Cardiac muscle cell (in vitro differentiated cells and primary cell): ENCODE measurements around the gene RFK. TPM values are rescaled to one million over a fixed set of nuclear protein-coding genes. Genes with fewer than 3 reads are reported as not detected.

Experiments used
- DNase-seq, 2 donors: peaks; one replicate each; pipeline versions ENCODE4 v3.0.0 to v3.0.0-alpha.2; 2010 to 2017; ENCODE audit warnings: low read depth in 1 of 2, low spot score in 1 of 2
- H3K27ac ChIP-seq: fragments of 200-600 bp; sonication (generic); 2 replicates; pipeline ENCODE4 v1.5.1; 2016
- H3K27me3 ChIP-seq: fragments of 200-600 bp; sonication (generic); 2 replicates; pipeline ENCODE4 v1.6.0; 2016; ENCODE audit warnings: control low read depth
- H3K36me3 ChIP-seq: fragments of 200-600 bp; sonication (generic); 2 replicates; pipeline ENCODE4 v1.5.1; 2016; ENCODE audit warnings: control low read depth
- H3K4me1 ChIP-seq: fragments of 200-600 bp; sonication (generic); 2 replicates; pipeline ENCODE4 v1.8.1; 2017; ENCODE audit warnings: low read depth, mild to moderate bottlenecking, mixed run types
- H3K4me3 ChIP-seq: fragments of 200-600 bp; sonication (generic); 2 replicates; pipeline ENCODE4 v1.5.1; 2016; ENCODE audit warnings: mild to moderate bottlenecking
- H3K9me3 ChIP-seq: fragments of 200-600 bp; sonication (generic); 2 replicates; pipeline ENCODE4 v1.5.1; 2017; ENCODE audit warnings: low read depth, mild to moderate bottlenecking, control low read depth
- polyA plus RNA-seq: library from polyadenylated mRNA; unstranded; fragments of >200 nt; fragmentation: Nextera tagmentation; extraction: Ambion mirVana; gene quantifications from 2 replicates; pipeline ENCODE4 v1.2.1, GENCODE V29; 2016
- total RNA-seq: library from RNA; depleted of rRNA; stranded (reverse); fragments of >200 nt; gene quantifications from 2 replicates; pipeline ENCODE4 v1.2.3, GENCODE V29; 2016
- TF ChIP-seq, protein P1 (sequence below): IDR thresholded peaks from 2 replicates; pipeline ENCODE4 v1.5.1; 2012; ENCODE audit warnings: low read depth, mild to moderate bottlenecking, low read length

Gene RFK
- total and polyA plus RNA-seq, 2 experiments from 2014 or later = 14.2 to 18.2 TPM

DNA sequence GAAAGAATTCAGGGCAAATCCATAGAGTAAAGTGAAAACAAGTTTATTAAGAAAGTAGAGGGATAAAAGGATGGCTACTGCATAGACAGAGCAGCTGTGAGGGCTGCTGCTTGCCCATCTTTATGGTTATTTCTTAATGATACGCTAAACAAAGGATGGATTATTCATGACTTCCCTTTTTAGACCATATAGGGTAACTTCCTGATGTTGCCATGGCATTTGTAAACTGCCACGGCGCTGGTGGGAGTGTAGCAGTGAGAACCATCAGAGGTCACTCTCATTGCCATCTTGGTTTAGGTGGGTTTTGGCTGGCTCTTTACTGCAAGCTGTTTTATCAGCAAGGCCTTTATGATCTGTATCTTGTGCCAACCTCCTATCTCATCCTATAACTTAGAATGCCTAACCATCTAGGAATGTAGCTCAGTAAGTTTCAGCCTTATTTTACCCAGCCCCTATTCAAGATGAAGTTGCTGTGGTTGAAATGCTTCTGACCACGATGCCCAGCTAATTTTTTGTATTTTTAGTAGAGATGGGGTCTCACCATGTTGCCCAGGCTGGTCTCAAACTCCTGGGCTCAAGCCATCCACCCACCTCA is 42.1 kb downstream of the RFK start:
- Histone ChIP-seq H3K9me3 (no peaks in the 10 kb centered on the region), H3K4me1 (no peaks in the 10 kb centered on the region), H3K4me3 (no peak overlapping the region), H3K27ac (no peak overlapping the region), H3K36me3 (no peaks in the 10 kb centered on the region), H3K27me3 (no peaks in the 10 kb centered on the region)
- no peak for DNase-seq
- TF ChIP-seq, protein P1, sequence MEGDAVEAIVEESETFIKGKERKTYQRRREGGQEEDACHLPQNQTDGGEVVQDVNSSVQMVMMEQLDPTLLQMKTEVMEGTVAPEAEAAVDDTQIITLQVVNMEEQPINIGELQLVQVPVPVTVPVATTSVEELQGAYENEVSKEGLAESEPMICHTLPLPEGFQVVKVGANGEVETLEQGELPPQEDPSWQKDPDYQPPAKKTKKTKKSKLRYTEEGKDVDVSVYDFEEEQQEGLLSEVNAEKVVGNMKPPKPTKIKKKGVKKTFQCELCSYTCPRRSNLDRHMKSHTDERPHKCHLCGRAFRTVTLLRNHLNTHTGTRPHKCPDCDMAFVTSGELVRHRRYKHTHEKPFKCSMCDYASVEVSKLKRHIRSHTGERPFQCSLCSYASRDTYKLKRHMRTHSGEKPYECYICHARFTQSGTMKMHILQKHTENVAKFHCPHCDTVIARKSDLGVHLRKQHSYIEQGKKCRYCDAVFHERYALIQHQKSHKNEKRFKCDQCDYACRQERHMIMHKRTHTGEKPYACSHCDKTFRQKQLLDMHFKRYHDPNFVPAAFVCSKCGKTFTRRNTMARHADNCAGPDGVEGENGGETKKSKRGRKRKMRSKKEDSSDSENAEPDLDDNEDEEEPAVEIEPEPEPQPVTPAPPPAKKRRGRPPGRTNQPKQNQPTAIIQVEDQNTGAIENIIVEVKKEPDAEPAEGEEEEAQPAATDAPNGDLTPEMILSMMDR = no peak

DNA sequence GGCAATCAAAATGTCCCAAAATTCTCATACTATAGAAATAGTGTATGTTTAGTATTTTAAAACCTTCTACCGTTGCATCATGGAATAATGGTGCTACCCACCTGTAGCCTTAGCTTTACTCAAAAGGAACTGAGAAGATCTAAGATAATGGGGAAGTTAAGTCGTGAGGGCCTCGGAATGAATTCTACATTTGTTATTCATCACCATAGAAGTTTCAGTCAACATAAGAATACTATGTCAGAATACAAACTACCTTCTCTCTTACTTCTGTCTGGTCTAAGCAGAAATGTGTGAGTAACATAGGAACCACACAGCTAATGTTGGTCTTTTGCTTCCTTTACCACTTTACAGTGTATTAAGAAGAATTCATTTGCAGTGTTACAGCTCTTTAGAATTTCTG is 43.2 kb downstream of the RFK start:
- H3K4me1 ChIP-seq = no peaks in the 10 kb centered on the region
- DNase-seq = no peak
- no peak overlapping the region for H3K27ac ChIP-seq
- H3K36me3 ChIP-seq = no peaks in the 10 kb centered on the region
- H3K4me3 ChIP-seq = no peak overlapping the region
- H3K9me3 ChIP-seq = no peaks in the 10 kb centered on the region
- no peaks in the 10 kb centered on the region for H3K27me3 ChIP-seq
- TF ChIP-seq, protein P1 = no peak

DNA sequence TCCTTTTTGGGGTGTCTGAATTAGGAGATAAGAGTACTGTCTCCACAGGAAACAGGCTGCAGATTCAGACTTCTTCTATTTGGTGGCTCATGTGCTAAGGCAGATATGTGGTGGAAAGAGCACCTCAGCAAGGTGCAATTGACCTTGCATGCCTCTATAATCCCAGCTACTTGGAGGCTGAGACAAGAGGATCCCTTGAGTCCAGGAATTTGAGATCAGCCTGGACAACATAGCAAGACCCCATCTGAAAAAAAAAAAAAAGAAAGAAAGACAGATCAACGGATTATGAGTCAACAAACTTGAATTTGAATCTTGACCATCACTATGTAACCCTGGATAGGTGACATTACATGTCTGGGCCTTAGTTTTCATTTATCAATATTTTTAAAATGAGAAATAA is 44.4 kb downstream of the RFK start:
- no peaks in the 10 kb centered on the region for H3K9me3 ChIP-seq
- H3K4me3 ChIP-seq = no peak overlapping the region
- no peak for DNase-seq
- no peak overlapping the region for H3K27ac ChIP-seq
- TF ChIP-seq, protein P1 = no peak
- no peaks in the 10 kb centered on the region for H3K36me3 ChIP-seq
- no peaks in the 10 kb centered on the region for H3K27me3 ChIP-seq
- H3K4me1 ChIP-seq = no peaks in the 10 kb centered on the region

DNA sequence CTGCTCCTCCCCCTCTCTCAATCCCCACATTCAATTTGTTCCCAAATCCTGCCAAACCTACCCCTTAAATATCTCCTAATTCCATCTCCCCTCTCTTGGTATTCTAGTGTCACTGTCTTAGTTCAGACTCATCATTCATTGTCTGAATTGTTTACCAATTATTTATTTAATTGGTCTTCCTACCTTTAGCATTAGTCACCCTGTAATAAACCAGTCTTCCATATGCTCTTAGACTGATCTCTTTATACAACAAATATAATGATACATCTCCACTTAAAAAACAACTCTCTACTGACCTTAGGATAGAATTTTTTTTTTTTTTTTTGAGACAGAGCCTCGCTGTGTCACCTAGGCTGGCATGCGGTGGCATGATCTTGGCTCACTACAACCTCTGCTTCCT is 51.4 kb downstream of the RFK start:
- no peaks in the 10 kb centered on the region for H3K36me3 ChIP-seq
- H3K9me3 ChIP-seq = no peaks in the 10 kb centered on the region
- no peak overlapping the region for H3K4me3 ChIP-seq
- TF ChIP-seq, protein P1 = no peak
- DNase-seq = no peak
- H3K27ac ChIP-seq = no peak overlapping the region
- no peaks in the 10 kb centered on the region for H3K27me3 ChIP-seq
- no peaks in the 10 kb centered on the region for H3K4me1 ChIP-seq

DNA sequence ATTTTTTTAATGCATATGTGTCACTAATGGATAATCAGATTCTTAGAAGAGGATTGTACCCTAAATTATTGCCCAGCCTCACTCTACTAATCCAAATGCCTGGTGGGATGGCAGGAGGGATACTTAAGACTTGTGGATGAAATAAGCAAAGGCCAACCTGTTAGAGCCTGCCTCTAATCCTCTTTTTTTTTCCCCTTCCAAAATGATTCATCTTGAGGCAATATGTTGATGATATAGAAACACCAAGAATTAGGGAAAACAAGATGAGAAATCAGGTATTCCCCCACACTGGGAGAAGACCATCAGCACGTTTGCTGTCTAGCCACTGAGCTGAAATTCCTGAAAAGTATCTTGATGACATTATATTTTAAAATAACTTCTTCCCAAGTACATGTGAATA is 52.0 kb downstream of the RFK start:
- no peak for DNase-seq
- no peak overlapping the region for H3K27ac ChIP-seq
- H3K27me3 ChIP-seq = no peaks in the 10 kb centered on the region
- no peaks in the 10 kb centered on the region for H3K9me3 ChIP-seq
- H3K4me3 ChIP-seq = no peak overlapping the region
- no peaks in the 10 kb centered on the region for H3K36me3 ChIP-seq
- no peaks in the 10 kb centered on the region for H3K4me1 ChIP-seq
- TF ChIP-seq, protein P1 = no peak
